ENCODE measurements around the gene OR4K5. TPM values are rescaled to one million over a fixed set of nuclear protein-coding genes. Genes with fewer than 3 reads are reported as not detected.
"Not testable (repeated sequence)": the region's sequence is repeated elsewhere in the genome, so short reads cannot be mapped to it uniquely, and the experiment has no call there.

The OR4K5 gene
- total RNA-seq, 1 experiment from 2014 or later: not detected

- intact Hi-C loops (cut with micrococcal nuclease; ENCODE audit: unreplicated experiment): no loop called here
- Mint-ChIP-seq H3K4me1 (ENCODE audit: low read depth, unreplicated experiment) (no peaks in the 10 kb centered on the region), H3K27ac (ENCODE audit: unreplicated experiment) (no peak within 1 kb of the TSS), H3K36me3 (ENCODE audit: insufficient read depth, unreplicated experiment) (no peaks in the 10 kb centered on the region), H3K27me3 (ENCODE audit: unreplicated experiment) (no peaks in the 10 kb centered on the region), H3K9me3 (ENCODE audit: low read depth, unreplicated experiment) (peaks cover 9% of the 10 kb centered on the region), H3K4me3 (ENCODE audit: low read depth, unreplicated experiment) (no peak within 1 kb of the TSS)
- CTCF ChIA-PET: no interaction called here
- no TSS peak for BruUV-seq (replicated peaks)
- DNase-seq: no peak
- TF ChIP-seq CTCF (IDR thresholded peaks at IDR 0.05; ENCODE audit: unreplicated experiment): no peak
These were observed 10.2 kb downstream of the OR4K5 start, which contains the start of gene OR4K1 for GRCh38 chr14:19930617-19931016. Gene OR4K1 (plus strand): TSS chr14:19930917. CDS start chr14:19935667, 4,750 bp downstream.

- BruUV-seq (replicated peaks): no TSS peak
- intact Hi-C loops (cut with micrococcal nuclease; ENCODE audit: unreplicated experiment): no loop called here
- no peaks in the 10 kb centered on the region for H3K4me1 Mint-ChIP-seq (ENCODE audit: low read depth, unreplicated experiment)
These were observed 21.3 kb downstream of the OR4K5 start for GRCh38 chr14:19941668-19942067.

GRCh38 chr14:19947413-19948090, 27.1 kb downstream of the OR4K5 start:
- no peaks in the 10 kb centered on the region for H3K36me3 Mint-ChIP-seq (ENCODE audit: insufficient read depth, unreplicated experiment)
- H3K9me3 Mint-ChIP-seq (ENCODE audit: low read depth, unreplicated experiment): peaks cover 3% of the 10 kb centered on the region
- DNase-seq: no peak
- TF ChIP-seq CTCF (IDR thresholded peaks at IDR 0.05; ENCODE audit: unreplicated experiment): no peak
- no peaks in the 10 kb centered on the region for H3K27me3 Mint-ChIP-seq (ENCODE audit: unreplicated experiment)
- intact Hi-C loops (cut with micrococcal nuclease; ENCODE audit: unreplicated experiment): no loop called here
- H3K27ac Mint-ChIP-seq (ENCODE audit: unreplicated experiment): no peak overlapping the region
- BruUV-seq (replicated peaks): no TSS peak
- CTCF ChIA-PET: no interaction called here
- H3K4me1 Mint-ChIP-seq (ENCODE audit: low read depth, unreplicated experiment): no peaks in the 10 kb centered on the region
- no peak overlapping the region for H3K4me3 Mint-ChIP-seq (ENCODE audit: low read depth, unreplicated experiment)

More at GRCh38 chr14:19941668-19942067, 21.3 kb downstream of the OR4K5 start:
- Mint-ChIP-seq H3K27me3 (ENCODE audit: unreplicated experiment) (no peaks in the 10 kb centered on the region), H3K36me3 (ENCODE audit: insufficient read depth, unreplicated experiment) (no peaks in the 10 kb centered on the region), H3K27ac (ENCODE audit: unreplicated experiment) (no peak overlapping the region), H3K4me3 (ENCODE audit: low read depth, unreplicated experiment) (no peak overlapping the region), H3K9me3 (ENCODE audit: low read depth, unreplicated experiment) (peaks cover 6% of the 10 kb centered on the region)
- TF ChIP-seq CTCF (IDR thresholded peaks at IDR 0.05; ENCODE audit: unreplicated experiment): no peak
- no peak for DNase-seq
- CTCF ChIA-PET: no interaction called here

DNA sequence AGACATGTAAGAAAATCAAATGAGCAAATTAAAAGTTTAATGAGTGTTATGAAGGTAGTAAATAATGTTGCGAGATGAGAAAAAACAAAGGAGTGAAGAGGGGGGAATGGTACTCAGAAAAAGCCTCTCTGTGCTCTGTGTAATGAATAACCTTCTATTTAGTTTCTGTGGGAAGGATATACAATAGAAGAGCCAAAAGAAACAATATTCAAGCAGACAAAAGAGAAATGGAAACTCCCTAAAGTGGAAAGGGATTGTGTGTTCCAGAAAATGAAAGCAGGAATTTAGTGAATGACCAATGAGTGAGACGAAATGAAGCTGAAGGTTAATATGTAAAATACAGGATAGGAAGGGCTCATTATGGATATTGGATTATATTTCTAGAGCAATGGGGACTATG, 28.8 kb downstream of the OR4K5 start:
- no peak for TF ChIP-seq CTCF (IDR thresholded peaks at IDR 0.05; ENCODE audit: unreplicated experiment)
- no peak overlapping the region for H3K4me3 Mint-ChIP-seq (ENCODE audit: low read depth, unreplicated experiment)
- CTCF ChIA-PET: no interaction called here

DNA sequence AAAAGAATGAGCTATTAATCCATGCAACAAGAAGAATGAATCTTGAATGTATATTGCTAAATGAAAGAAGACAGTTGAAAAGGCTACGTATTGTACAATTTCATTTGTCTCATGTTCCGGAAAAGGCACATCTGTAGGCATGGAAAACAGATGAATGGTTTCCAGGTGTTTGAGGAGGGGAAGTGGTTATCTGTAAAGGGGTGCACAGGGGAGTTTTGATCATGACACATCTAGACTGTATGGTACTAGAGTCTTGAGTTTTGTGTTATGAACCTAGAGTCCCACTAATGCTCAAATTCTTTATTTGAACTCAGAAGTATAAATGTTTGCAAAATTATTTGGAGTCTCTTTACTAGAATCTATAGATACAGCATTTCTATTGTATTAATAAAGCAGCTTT, 49.3 kb downstream of the OR4K5 start:
- H3K4me3 Mint-ChIP-seq (ENCODE audit: low read depth, unreplicated experiment); H3K27ac Mint-ChIP-seq (ENCODE audit: unreplicated experiment); intact Hi-C loops (cut with micrococcal nuclease; ENCODE audit: unreplicated experiment); CTCF ChIA-PET; H3K4me1 Mint-ChIP-seq (ENCODE audit: low read depth, unreplicated experiment); BruUV-seq (replicated peaks); DNase-seq; H3K27me3 Mint-ChIP-seq (ENCODE audit: unreplicated experiment); H3K9me3 Mint-ChIP-seq (ENCODE audit: low read depth, unreplicated experiment); H3K36me3 Mint-ChIP-seq (ENCODE audit: insufficient read depth, unreplicated experiment): not testable (repeated sequence)

More for the DNA sequence above, 28.8 kb downstream of the OR4K5 start:
- Mint-ChIP-seq H3K4me1 (ENCODE audit: low read depth, unreplicated experiment) (no peaks in the 10 kb centered on the region), H3K27ac (ENCODE audit: unreplicated experiment) (no peak overlapping the region), H3K36me3 (ENCODE audit: insufficient read depth, unreplicated experiment) (no peaks in the 10 kb centered on the region), H3K27me3 (ENCODE audit: unreplicated experiment) (no peaks in the 10 kb centered on the region), H3K9me3 (ENCODE audit: low read depth, unreplicated experiment) (peaks cover 3% of the 10 kb centered on the region)
- no TSS peak for BruUV-seq (replicated peaks)
- intact Hi-C loops (cut with micrococcal nuclease; ENCODE audit: unreplicated experiment): no loop called here
- DNase-seq: no peak
